NCI-H1048 (cell line): ENCODE results near the gene MINK1.
A peak's percentile ranks its signal among the peaks of the same experiment; 100 is the strongest.

ENCODE experiments used
- DNase-seq: peaks from one replicate; lab custom pipeline; 2025; lab: John Stamatoyannopoulos, UW

The MINK1 gene

GRCh38 chr17:4872786-4873185 is 39.6 kb downstream of the MINK1 start:
- no peak for DNase-seq

GRCh38 chr17:4877089-4877488 is 43.9 kb downstream of the MINK1 start:
- DNase-seq: no peak

GRCh38 chr17:4879601-4880000 is 46.5 kb downstream of the MINK1 start:
- no peak for DNase-seq

DNA sequence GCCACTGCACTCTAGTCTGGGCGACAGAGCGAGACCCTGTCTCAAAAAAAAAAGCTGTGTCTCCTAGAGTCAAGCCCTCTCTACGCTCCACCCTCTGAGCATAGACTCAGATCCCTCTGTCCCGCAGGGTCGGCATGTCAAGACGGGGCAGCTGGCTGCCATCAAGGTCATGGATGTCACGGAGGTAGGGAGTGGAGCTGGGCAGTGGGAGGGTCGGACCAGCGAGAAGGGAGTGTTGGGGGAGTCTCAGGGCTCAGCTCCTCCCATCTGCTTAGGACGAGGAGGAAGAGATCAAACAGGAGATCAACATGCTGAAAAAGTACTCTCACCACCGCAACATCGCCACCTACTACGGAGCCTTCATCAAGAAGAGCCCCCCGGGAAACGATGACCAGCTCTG is 47.7 kb downstream of the MINK1 start:
- DNase-seq: no peak

DNA sequence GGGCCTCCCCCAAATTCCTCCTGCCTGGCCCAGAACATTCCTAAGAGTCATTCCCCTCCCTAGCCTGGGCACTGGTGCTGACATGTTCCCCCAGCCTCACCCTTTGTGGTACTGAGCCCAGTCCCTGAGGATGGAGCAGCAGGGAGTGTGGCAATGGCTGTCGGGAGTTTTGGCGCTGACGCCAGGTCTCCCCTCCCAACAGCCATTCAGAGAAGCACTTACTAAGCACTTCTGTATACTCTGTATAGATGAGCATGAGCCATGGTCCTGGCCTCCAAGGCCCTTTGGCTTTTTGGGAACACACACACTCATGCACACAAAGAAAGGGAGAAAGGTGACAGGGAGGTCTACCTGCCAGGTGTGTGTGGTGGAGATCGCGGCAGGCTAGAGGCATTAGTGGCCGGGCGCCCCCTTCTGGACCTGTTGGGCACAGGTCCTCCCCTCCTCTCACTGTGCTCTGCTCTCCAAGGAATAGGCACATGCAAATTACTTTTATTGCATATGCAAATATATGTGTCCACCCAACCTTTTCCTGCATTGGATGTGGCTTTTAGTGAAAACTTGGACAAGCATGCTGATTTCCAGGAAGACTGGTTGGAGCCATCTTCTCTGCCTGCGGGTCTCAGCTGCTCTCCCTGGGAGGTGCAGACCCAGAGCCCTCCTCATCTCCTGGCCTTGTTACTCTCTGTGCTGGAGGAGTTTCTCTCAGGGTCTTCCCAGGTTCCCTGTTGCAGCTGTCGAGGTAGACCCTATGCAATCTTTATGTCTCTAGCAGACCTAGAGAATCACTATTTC is 48.8 kb downstream of the MINK1 start:
- DNase-seq: peak; percentile 84

- no peak for DNase-seq
These were observed 51.3 kb downstream of the MINK1 start for GRCh38 chr17:4884489-4884888.

DNA sequence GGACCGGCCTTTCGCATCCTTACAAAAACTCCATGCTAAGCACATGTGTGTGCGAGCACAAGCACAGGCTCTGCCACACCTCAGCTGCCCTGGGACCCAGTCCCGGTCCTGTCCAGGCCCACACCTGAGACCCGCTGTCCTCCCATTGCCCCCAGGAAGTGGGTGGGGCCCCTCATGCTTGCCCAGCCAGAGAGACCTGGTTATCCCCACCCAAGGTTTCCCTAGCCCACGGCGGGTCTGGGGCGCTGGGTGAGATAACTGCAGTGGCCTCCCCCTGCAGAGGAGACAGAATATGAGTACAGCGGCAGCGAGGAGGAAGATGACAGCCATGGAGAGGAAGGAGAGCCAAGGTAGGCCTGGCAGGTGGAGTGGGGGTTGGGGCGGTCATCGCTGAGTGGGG is 53.7 kb downstream of the MINK1 start:
- DNase-seq: no peak

DNA sequence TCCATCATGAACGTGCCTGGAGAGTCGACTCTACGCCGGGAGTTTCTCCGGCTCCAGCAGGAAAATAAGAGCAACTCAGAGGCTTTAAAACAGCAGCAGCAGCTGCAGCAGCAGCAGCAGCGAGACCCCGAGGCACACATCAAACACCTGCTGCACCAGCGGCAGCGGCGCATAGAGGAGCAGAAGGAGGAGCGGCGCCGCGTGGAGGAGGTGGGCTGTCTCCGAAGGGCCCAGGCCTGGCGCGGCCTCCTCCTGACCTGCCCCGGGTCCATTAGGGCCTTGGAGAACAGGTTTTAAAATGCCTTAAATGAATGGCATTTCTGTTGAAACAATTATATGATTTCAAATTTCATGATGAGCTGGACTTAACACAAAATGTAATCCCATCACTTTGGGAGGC is 54.4 kb downstream of the MINK1 start:
- no peak for DNase-seq

GRCh38 chr17:4891411-4892410 is 58.6 kb downstream of the MINK1 start:
- DNase-seq: no peak

GRCh38 chr17:4892499-4893221 is 59.5 kb downstream of the MINK1 start:
- no peak for DNase-seq

DNA sequence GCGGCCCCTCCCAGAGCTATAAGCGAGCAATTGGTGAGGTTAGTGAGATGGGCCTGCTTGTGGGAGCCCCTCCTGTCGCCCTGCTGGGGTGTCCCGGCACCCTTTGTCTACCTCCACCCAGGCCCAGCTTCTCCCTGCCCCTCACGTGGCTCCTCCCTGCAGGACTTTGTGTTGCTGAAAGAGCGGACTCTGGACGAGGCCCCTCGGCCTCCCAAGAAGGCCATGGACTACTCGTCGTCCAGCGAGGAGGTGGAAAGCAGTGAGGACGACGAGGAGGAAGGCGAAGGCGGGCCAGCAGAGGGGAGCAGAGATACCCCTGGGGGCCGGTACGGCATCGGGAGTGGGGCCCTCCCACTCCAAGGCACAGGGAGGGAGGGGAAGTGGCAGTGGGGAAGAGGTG is 60.1 kb downstream of the MINK1 start:
- no peak for DNase-seq

DNA sequence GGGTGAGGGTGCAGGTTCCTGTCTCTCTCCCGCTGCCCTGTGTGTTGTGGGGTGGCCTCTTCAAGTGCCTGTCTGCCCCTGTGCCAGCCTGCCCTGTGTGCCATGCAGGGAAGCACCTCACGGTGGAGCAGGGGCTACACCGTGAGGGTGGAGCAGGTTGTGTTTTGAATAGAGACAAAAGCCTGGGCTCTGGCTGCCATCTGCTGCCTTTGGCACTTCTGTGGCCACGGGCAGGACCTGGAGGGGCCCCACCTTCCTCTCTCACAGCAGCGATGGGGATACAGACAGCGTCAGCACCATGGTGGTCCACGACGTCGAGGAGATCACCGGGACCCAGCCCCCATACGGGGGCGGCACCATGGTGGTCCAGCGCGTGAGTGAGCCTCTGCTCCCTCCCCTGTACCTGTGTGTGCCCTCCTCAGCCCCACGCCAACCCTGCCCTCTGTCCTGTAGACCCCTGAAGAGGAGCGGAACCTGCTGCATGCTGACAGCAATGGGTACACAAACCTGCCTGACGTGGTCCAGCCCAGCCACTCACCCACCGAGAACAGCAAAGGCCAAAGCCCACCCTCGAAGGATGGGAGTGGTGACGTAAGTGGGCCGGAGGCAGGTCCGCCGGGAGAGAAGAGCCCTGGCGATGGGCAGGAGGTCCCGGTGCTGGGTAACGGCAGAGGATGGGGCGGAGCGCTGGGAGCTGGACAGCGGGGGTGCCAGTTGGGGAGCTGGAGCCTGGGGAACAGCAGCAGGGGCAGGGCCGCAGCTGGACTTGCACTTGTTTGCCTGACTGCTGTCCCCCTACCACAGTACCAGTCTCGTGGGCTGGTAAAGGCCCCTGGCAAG is 60.8 kb downstream of the MINK1 start:
- no peak for DNase-seq

- no peak for DNase-seq
These were observed 62.0 kb downstream of the MINK1 start for GRCh38 chr17:4895121-4895520.

DNA sequence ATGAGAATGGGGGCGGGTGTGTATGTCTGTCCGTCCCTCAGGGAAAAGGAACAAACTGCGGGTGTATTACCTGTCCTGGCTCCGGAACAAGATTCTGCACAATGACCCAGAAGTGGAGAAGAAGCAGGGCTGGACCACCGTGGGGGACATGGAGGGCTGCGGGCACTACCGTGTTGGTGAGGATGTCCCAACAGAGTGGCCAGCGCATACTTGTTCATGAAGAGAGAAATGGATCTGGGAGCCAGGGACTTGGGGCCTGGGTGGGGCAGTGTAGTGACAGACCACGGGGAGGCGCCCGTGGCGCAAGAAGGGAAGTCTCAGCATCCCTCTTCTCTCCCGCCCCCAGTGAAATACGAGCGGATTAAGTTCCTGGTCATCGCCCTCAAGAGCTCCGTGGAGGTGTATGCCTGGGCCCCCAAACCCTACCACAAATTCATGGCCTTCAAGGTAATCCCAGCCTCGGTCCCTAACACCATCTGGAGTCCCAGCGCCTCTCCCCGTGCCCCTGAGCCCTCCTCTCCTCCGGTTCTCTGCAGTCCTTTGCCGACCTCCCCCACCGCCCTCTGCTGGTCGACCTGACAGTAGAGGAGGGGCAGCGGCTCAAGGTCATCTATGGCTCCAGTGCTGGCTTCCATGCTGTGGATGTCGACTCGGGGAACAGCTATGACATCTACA is 62.7 kb downstream of the MINK1 start:
- no peak for DNase-seq

- DNase-seq: no peak
These were observed 63.4 kb downstream of the MINK1 start for GRCh38 chr17:4896332-4897197.

- DNase-seq: no peak
These were observed 64.1 kb downstream of the MINK1 start for GRCh38 chr17:4897198-4897687.

- no peak for DNase-seq
These were observed 64.6 kb downstream of the MINK1 start for GRCh38 chr17:4897785-4898184.

- DNase-seq: no peak
These were observed 65.2 kb downstream of the MINK1 start for GRCh38 chr17:4898351-4898750.

- no peak for DNase-seq
These were observed 65.8 kb downstream of the MINK1 start for GRCh38 chr17:4898927-4899326.
